Epidermal melanocyte (primary cell): ENCODE measurements around the gene SUPT4H1.
"Not testable (repeated sequence)": the region's sequence is repeated elsewhere in the genome, so short reads cannot be mapped to it uniquely, and the experiment has no call there.

ENCODE experiments used
- DNase-seq: peaks from one replicate; pipeline ENCODE4 v3.0.0; 2011; ENCODE audit warnings: low spot score; ENCODE audit not compliant: insufficient read length

Gene SUPT4H1

DNA sequence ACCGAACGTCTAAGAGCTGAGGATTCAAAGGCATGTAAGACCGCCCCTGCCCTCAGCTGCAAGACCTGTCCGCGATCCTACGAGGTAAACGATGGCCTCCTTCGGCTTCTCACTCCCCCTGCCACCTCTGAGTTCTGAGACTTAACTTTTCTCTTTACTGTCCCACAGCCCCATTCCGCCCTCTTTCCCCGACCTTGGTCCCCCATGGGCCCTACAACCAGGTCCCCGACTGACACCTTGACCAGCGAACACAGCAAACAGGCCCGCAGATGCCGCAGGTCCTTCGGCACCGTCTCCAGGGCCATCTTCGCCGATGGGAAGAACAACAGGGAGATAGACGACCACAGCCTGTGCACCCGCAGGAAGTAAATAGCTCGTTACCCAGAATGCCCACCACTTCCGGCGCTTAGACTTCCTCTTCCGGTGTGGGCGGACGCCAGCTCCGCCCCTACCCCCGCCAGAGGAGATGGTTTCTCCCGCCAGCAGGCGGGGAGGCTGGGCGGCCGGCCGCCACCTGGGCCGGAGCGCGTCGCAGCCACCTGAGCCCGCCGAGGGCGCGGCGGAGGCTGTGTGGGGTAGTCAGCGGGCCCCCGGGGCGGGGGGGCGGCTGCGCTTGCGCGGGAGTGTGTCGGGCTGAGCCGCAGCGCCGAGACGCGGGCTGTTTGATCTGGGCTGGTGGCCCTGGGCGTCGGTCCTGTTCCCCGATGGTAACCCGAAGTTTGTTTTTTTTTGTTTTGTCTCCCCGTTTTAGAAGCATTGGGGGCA lies at the start of gene SUPT4H1:
Gene SUPT4H1 (minus strand): TSS at position 371 of the 765 bp plus-strand sequence. CDS start 66 bp downstream, at position 305.
- DNase-seq, result peak; percentile 95

DNA sequence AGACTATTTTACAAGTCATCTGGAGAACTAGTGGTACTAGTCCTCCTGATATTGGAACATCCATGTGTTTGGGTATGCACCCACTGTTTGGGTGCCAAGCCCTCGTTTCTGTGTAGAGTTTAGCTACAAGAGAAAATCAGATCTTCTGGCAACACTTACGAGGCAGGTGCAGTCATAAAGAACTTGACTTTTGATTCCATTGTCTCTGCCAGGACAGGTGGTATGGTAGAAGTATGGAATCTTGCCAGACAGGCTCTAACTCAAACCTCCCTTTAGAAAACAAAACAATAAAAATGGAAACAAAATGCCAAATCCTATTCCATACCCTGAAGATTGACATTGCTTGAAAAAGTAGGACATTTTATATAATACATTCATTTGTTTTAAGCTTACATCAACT lies 49.3 kb upstream of the SUPT4H1 start:
- no peak for DNase-seq

DNA sequence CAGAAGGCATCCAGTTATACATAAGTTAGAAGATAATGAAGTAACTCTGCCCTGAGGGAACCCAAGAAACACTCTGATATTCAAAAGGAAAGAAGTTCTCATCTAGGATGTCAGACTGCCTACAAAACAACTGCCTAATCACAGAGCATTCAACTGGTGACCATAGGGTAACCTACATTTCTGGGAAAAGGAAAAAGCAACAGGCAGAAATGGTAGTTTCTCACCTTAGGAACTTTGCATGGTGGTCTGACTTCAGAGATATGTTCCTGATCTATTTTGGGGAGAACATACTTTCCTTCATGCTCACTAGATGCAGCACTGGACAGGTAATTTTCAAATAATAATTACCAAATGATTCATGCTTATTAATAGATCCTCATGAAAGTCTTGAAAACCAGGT lies 48.8 kb upstream of the SUPT4H1 start:
- DNase-seq, result no peak

- DNase-seq, result no peak
Observed at GRCh38 chr17:58399974-58400373, 48.0 kb upstream of the SUPT4H1 start.

GRCh38 chr17:58398574-58399266 lies 46.7 kb upstream of the SUPT4H1 start:
- DNase-seq, result no peak

GRCh38 chr17:58397421-58397820 lies 45.4 kb upstream of the SUPT4H1 start:
- not testable (repeated sequence) for DNase-seq

DNA sequence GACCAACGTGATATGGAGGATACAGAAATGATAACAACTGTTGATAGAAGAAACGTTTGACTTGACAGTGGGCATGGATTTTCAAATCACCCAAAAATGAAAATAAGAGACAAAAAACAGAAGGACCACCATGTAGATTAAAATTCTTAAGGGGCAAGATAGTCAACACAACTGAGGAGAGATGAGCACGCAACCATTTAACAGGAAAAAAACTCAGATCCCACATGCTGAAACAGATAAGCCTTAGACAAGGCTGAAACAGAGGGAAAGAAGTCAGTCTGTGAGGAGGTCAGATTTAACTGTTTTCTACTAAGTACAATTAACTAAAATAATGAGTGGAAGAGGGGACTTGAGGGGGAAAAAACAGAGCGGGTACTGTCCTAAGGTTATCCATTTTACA lies 44.2 kb upstream of the SUPT4H1 start:
- no peak for DNase-seq

DNA sequence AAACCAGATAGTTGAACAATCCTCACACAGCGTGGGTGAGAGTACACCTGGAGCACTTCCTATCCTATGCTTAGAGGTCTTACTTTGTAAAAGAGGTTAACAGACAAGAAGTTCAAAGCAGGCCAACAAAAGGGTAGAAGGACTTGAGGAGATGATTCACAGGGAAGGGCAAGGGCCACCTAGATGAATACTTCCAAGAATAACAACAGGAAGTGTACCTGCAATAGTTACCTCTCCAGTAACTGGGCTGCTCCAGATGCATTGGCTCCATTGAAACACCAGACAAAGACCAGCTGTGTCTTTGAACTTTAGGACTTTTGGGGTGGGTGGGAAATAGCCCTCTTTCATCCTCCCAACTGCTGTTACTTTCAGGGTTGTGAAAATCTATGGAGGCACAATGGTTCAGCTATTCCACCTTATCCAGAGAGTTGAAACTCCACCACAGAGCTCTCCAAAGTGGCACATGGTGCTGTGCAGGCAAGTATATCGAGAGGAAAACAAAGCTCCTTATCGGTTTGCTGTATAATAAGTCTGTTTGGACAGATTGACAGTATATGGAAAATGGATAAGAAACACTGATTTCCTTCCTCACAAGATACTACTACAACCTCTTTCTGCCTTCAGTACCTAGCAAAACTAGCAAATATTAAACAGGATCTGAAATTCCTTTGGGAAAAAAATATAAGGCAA lies 42.7 kb upstream of the SUPT4H1 start:
- no peak for DNase-seq

DNA sequence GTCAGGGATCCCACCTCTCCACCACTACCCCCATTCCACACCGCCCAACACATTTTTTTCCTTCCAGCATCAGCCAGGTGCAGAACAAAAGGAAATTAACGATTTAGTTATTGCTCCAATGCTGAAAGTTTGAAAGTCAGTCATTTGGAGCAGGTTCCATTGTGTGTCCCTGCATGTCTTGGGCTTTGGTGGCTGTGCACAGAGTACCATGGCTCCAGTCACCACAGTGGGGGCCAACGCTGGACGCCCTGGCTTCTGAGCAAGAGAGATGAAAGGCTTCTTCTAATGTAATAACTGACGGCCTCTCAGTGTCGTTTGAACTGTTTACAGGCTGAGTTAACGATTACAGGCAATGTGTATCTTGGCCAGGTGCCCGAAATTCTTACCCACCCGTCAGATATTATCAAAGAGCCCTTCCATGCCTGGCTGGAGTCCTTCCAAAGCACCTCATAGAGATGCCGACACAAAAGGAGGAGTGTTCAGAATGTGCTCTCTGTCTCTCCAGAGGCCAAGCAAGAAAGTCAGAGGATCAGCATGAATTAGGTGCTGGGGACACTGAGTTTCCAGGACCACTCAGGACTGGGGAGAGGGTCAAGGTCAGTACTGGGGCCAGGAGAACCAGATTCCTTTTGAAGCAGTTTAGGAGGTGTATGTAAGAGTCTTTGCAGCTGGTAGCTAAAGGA lies 39.4 kb upstream of the SUPT4H1 start:
- DNase-seq, result no peak

DNA sequence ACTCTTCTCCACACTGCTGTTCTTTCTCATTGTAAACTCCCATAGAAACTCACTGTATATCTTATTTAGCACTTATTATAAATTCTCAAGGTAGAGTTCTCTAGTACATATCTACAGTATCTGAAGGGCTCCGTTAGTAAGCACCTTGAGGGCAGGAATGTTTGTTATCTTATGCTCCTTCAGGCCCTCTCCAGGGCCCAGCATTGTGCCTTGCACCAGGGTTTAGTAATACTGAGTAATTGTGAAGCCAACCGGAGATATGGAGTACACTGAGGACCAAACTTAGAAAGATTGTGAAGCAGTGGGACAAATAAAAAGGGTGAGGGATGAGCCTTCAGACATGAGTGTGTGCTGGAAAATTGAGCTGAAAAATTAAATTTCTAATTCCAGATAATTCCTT lies 38.9 kb upstream of the SUPT4H1 start:
- DNase-seq, result no peak

- no peak for DNase-seq
Observed at GRCh38 chr17:58388302-58389190, 36.5 kb upstream of the SUPT4H1 start.

DNA sequence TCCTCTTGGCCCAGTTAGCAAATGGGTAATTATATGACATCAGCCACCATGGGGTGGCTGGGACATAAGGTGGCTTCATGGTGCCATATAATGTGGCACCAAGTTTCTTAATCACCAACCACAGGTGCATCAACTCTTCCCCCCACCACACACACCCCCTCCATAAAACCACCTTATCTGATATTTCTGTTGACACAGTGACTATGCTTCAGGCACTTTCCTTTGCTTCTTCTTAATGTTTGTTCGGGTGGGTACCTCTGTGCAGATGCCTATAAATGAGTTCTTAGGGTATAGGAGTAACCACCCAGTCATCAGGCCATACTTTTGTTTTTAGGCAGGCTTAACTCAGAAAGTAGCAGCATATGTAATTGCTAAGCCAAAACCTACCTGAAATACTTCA lies 35.8 kb upstream of the SUPT4H1 start:
- DNase-seq, result no peak

DNA sequence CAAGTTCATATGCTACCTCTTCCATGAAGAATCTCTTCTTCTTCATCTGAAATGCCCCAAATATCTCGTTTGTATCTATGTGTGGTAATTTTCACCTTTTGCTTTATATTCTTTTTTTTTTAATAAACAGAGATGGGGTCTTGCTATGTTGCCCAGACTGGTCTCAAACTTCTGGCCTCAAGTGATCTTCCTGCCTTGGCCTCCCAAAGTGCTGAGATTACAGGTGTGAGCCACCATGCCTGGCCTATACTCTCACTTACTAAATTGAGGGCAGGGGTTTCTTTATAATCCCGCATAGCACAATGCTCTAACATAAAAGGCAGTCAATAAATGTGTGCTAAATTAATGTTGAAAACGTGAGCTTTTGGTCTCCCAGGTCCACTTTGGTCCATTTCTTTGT lies 34.7 kb upstream of the SUPT4H1 start:
- DNase-seq, result no peak

- no peak for DNase-seq
Observed at GRCh38 chr17:58385359-58385899, 33.4 kb upstream of the SUPT4H1 start.

GRCh38 chr17:58384897-58385296 lies 32.9 kb upstream of the SUPT4H1 start:
- no peak for DNase-seq

GRCh38 chr17:58383892-58384462 lies 32.0 kb upstream of the SUPT4H1 start:
- DNase-seq, result no peak

GRCh38 chr17:58382872-58383242 lies 30.9 kb upstream of the SUPT4H1 start:
- DNase-seq, result no peak

- no peak for DNase-seq
Observed at GRCh38 chr17:58382108-58382871, 30.3 kb upstream of the SUPT4H1 start.
